Muscle of leg (tissue), 11 donors: ENCODE results near the gene HPSE2. TPM values are rescaled to one million over a fixed set of nuclear protein-coding genes. Genes with fewer than 3 reads are reported as not detected.
"Not testable (repeated sequence)": the region's sequence is repeated elsewhere in the genome, so short reads cannot be mapped to it uniquely, and the experiment has no call there.

Source experiments
- DNase-seq: peaks from one replicate; pipeline ENCODE4 v3.0.0; 2013
- H3K27ac ChIP-seq: one replicate; pipeline ENCODE4 v1.5.1; 2013; ENCODE audit warnings: mild to moderate bottlenecking, low read length, control low read depth
- H3K27me3 ChIP-seq: one replicate; pipeline ENCODE4 v1.6.1; 2013; ENCODE audit warnings: low read length; ENCODE audit not compliant: control insufficient read depth, insufficient read depth
- H3K36me3 ChIP-seq: one replicate; pipeline ENCODE4 v1.6.1; 2013; ENCODE audit warnings: low read length; ENCODE audit not compliant: control insufficient read depth, insufficient read depth
- H3K4me1 ChIP-seq: one replicate; pipeline ENCODE4 v1.6.1; 2013; ENCODE audit warnings: low read length; ENCODE audit not compliant: control insufficient read depth, insufficient read depth
- H3K4me3 ChIP-seq: one replicate; pipeline ENCODE4 v1.5.1; 2013; ENCODE audit warnings: low read length, control low read depth
- H3K9me3 ChIP-seq: replicated peaks from 2 replicates; pipeline ENCODE4 v1.6.1; 2013; ENCODE audit warnings: low read depth, low read length; ENCODE audit not compliant: control insufficient read depth
- WGBS: methylation state at CpG from one replicate; pipeline ENCODE4 v1.1.5; 2013; ENCODE audit warnings: missing lambda C conversion rate; ENCODE audit not compliant: insufficient coverage; 5-methylcytosine and 5-hydroxymethylcytosine counted together
- polyA plus RNA-seq, 8 donors: library from polyadenylated mRNA; unstranded; fragments of 120-200 nt; gene quantifications; one replicate each; pipeline versions ENCODE4 v1.2.1 to v1.2.3, GENCODE V29; 2013; ENCODE audit warnings: inconsistent platforms in 1 of 8, low replicate concordance in 1 of 8; ENCODE audit not compliant: insufficient read length in 8 of 8, insufficient read depth in 1 of 8
- total RNA-seq: library from RNA; stranded (reverse); fragments of 120-200 nt; gene quantifications from one replicate; pipeline ENCODE4 v1.2.4, GENCODE V29; 2013

The HPSE2 gene
- total and polyA plus RNA-seq, 9 donors: 0.04 to 0.57 (median 0.13) TPM; not detected in 2

DNA sequence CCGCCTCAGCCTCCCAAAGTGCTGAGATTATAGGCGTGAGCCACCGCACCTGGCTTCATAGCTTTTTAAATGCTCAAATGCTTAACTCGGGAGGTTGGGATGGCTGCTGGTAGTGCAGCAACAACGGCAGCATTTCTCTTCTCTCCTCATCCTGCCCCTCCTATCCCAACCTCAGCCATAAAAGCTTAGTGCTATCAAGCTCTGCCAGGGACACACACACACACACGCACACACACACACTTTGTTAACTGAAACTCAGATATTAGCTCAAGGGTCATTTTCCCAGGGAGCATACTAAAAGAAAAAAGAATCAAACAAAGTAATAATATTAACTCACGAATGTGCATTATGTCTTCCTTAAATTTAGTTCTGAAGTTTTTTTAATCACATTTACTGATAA lies 725.9 kb downstream of the HPSE2 start:
- no peak for DNase-seq
- no peaks in the 10 kb centered on the region for H3K9me3 ChIP-seq
- no peak overlapping the region for H3K4me3 ChIP-seq
- no peak overlapping the region for H3K27ac ChIP-seq
- H3K4me1 ChIP-seq: no peaks in the 10 kb centered on the region
- 77% methylated on average over 4 of the region's 7 CpGs for WGBS
- no peaks in the 10 kb centered on the region for H3K36me3 ChIP-seq
- no peaks in the 10 kb centered on the region for H3K27me3 ChIP-seq

DNA sequence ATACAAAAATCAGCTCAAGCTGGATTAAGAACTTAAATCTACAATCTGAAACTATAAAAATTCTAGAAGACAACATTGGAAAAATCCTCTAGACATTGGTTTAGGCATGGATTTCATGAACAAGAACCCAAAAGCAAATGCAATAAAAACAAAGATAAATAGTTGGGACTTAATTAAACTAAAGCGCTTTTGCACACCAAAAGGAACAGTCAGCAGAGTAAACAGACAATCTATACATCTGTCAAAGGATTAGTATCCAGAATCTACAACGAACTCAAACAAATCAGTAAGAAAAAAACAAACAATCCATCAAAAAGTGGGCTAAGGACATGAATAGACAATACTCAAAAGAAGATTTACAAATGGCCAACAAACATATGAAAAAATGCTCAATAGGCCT lies 733.1 kb downstream of the HPSE2 start:
- H3K27ac ChIP-seq, DNase-seq, H3K4me1 ChIP-seq, H3K27me3 ChIP-seq, H3K36me3 ChIP-seq, H3K9me3 ChIP-seq, H3K4me3 ChIP-seq: not testable (repeated sequence)
- WGBS: no CpG with 5 or more reads among the region's 2 CpGs

DNA sequence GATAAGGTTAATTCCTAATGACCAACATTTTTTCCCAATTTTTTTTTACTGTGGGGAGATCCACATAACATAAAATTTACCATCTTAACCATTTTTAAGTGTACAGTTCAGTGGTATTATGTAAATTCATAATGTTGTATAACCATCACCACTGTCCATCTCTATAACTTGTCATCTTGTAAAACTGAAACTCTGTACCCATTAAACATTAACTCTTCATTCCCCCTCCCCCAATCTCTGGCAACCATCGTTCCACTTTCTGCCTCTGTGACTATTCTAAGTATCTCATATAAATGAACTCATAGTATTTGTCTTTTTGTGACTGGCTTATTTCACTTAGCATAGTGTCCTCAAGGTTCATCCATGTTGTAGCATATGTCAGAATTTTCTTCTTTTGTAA lies 742.9 kb downstream of the HPSE2 start:
- peaks cover 2% of the 10 kb centered on the region for H3K9me3 ChIP-seq
- H3K27me3 ChIP-seq: no peaks in the 10 kb centered on the region
- H3K4me3 ChIP-seq: no peak overlapping the region
- H3K36me3 ChIP-seq: no peaks in the 10 kb centered on the region
- no peak for DNase-seq
- no peaks in the 10 kb centered on the region for H3K4me1 ChIP-seq
- no peak overlapping the region for H3K27ac ChIP-seq
- no CpG with 5 or more reads among the region's 1 CpG for WGBS

DNA sequence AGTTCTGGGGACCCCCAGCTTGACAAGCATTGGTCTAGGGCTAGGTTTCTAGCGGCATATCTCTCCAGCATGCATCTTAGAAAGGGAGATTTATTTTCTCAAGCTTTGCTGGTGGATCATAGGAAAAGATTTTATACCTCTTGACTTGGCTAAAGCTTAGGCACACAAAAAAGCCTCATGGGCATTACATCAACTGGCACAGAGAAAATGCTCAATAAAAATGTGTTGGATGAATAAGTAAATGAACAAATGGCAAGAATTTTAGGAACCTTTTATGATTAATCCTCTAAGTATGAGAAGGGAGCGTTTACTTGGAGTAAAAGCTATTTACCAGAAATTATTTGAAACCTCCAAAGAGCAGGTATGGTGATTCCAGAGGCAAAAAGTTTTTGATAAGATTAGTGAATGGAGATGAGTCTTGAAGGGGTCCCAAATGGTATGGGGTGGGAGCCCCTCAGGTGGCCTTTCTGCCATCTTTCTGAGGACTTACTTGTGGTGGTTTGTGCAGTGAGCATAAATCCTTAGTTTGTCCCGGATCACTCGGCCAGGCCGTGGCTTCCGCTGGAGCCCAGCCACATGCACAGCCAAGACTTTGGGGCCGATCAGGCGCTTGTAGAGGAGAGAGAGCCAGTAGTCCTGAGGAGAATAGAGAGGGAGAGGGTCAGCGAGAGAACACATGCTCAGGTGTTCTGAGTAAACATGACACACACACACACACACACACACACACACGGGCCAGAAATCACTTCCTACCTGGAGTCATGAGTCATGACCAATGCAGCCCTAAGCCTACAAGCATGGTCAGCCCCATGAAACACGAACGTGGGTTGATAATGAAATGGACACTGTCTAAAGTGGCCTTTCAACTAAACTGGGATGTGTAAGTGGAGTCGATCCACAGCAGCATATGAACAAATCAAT lies 745.8 kb downstream of the HPSE2 start:
- Histone ChIP-seq H3K4me1 (no peaks in the 10 kb centered on the region), H3K4me3 (no peak overlapping the region), H3K27me3 (no peaks in the 10 kb centered on the region), H3K36me3 (no peaks in the 10 kb centered on the region), H3K27ac (no peak overlapping the region), H3K9me3 (no peaks in the 10 kb centered on the region)
- DNase-seq: no peak
- 60% methylated on average over 2 of the region's 13 CpGs for WGBS

DNA sequence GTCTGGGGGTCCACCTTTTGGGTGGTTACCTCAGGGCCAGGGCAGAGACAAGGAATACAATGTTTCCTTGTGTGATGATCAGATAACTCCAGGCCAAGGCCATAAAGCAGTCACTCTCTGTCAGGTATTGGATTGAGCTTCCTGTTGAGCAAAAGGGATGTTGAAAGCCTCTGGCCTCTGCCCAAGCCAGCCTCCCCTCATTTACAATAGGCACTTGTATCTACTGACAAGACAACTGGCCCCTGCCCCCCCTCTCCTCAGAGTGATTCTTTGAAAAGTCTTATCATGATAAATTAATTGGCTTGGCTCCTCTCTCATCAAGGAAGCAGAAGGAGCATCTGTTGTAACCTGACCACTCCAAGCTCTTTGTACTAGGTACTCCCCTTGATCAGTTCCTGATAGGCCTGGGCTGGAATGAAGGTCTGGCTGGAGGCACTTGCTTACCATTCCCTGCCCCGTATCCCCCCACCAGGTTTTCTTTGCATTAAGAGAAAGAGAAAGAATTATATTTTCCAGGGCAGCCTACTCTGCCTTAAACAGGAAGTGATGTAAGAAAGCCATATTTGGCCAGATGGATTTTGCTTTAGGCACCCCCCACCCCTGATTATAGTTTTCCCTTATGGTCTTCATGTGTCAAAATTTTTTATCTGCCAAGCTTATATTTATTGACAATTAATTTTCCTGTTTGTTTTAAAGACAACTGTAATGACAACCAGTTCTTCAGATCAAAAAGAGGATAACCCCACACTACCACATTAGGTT lies 746.8 kb downstream of the HPSE2 start:
- H3K27ac ChIP-seq: no peak overlapping the region
- no peaks in the 10 kb centered on the region for H3K4me1 ChIP-seq
- no peak for DNase-seq
- H3K4me3 ChIP-seq: no peak overlapping the region
- no peaks in the 10 kb centered on the region for H3K27me3 ChIP-seq
- no peaks in the 10 kb centered on the region for H3K36me3 ChIP-seq
- no peaks in the 10 kb centered on the region for H3K9me3 ChIP-seq
- no CpG with 5 or more reads among the region's 1 CpG for WGBS

DNA sequence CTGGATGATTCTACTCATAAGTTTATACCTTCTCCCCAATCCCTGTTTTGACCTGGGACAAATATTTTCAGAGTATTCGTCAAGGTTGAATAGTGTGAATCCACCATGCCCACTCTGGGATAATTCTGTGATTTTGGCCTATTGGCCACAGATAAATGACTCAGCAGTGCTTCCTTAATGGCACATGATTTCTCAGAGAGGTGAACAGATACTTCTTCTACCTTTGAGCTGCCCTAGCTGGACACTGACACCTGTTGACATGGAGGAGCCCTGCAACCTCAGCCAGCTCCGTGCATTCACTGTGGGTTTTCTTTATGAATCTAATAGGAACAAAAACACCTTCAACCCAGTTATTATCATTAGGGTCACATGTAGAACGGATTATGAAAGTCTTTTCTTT lies 748.0 kb downstream of the HPSE2 start:
- Histone ChIP-seq H3K4me1 (no peaks in the 10 kb centered on the region), H3K36me3 (no peaks in the 10 kb centered on the region), H3K4me3 (no peak overlapping the region), H3K27ac (no peak overlapping the region), H3K27me3 (no peaks in the 10 kb centered on the region), H3K9me3 (no peaks in the 10 kb centered on the region)
- WGBS: 100% methylated on average over 1 of the region's 3 CpGs
- no peak for DNase-seq

DNA sequence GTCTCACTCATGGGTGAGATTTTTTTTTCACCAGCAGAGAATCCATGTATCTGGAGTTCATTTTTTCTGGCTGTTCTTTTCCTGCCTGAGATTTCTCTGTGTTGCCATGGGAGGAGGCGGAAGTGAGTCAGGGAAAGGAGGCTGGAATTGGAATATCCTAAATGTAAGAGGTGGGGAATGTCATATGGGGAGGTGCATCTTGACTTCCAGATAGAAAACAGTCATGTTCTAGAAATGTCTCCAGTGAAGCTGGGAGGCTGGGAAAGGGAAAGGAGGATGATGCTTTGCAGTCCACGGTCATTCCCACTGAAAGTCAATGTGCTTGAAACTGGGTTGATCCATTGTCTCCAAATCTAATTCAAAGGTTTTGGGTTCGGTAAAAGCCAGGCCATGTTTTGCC lies 749.2 kb downstream of the HPSE2 start:
- H3K36me3 ChIP-seq: no peaks in the 10 kb centered on the region
- H3K4me1 ChIP-seq: no peaks in the 10 kb centered on the region
- peak; percentile 56 for DNase-seq
- no peaks in the 10 kb centered on the region for H3K9me3 ChIP-seq
- 75% methylated on average over 2 of the region's 3 CpGs for WGBS
- no peaks in the 10 kb centered on the region for H3K27me3 ChIP-seq
- H3K4me3 ChIP-seq: no peak overlapping the region
- no peak overlapping the region for H3K27ac ChIP-seq

DNA sequence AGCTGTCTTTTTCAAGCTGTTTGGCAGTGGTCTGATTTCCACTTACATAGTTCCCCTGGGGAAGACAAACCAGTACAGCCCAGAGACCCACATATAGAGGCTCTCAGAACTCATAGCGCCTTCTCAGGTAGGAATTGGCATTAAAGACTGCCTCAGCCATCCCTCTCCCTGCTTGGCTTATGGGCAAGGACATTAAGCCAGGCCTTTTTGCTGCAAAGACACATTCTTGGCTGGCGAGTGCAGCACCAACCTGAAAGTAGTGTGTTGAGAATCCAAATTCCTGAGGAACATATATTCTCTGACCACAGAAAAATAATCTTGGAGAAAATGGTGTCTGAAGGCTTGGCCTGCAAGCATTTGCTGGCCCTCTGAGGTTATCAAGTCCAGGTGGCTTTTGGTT lies 749.7 kb downstream of the HPSE2 start:
- Histone ChIP-seq H3K27me3 (no peaks in the 10 kb centered on the region), H3K4me3 (no peak overlapping the region), H3K4me1 (no peaks in the 10 kb centered on the region), H3K9me3 (no peaks in the 10 kb centered on the region), H3K27ac (no peak overlapping the region), H3K36me3 (no peaks in the 10 kb centered on the region)
- WGBS: no CpG with 5 or more reads among the region's 2 CpGs
- DNase-seq: no peak

DNA sequence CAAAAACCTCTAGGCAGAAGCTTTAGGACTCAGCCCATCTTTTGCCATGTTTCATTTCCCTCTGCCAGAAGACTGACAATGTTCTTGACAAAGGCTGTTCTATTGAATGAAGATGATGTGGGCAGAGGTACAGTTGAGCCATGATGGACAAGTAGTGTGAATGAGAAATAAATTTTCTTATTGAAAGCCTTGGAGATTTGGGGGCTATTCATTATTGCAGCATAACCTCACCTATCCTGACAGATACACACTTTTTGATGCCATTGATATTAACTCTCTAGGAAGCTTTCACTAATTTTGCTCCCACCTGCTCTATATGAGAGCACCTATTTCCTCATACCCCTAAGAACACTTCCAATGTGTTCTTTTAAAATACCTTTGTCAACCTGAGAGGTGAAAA lies 752.0 kb downstream of the HPSE2 start:
- no peaks in the 10 kb centered on the region for H3K4me1 ChIP-seq
- no peaks in the 10 kb centered on the region for H3K36me3 ChIP-seq
- H3K27me3 ChIP-seq: no peaks in the 10 kb centered on the region
- H3K9me3 ChIP-seq: no peaks in the 10 kb centered on the region
- H3K4me3 ChIP-seq: no peak overlapping the region
- DNase-seq: no peak
- no peak overlapping the region for H3K27ac ChIP-seq

DNA sequence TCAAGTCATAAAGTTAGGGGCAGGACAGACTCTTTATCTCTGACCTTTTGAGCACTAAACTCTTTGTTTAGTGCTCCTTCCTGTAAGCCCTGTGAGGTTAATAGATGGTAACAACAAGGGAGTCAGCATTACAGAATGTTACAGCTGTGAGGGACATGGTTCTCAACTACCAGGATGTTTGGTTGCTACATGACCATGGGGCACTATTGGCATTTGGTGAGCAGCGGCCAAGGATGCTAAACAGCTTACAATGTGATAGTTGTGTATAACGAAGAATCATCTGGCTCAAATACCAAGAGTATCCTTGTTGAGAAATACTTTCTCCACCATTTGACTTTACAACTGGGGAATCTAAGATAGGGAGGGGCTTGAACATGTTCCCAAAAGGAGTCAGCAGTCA lies 753.6 kb downstream of the HPSE2 start:
- no peaks in the 10 kb centered on the region for H3K4me1 ChIP-seq
- no peaks in the 10 kb centered on the region for H3K9me3 ChIP-seq
- WGBS: no CpG with 5 or more reads among the region's 2 CpGs
- DNase-seq: no peak
- H3K4me3 ChIP-seq: no peak overlapping the region
- H3K27ac ChIP-seq: no peak overlapping the region
- no peaks in the 10 kb centered on the region for H3K27me3 ChIP-seq
- no peaks in the 10 kb centered on the region for H3K36me3 ChIP-seq
